T-cell (primary cell): Measurements from ENCODE around the gene METTL24. TPM values are rescaled to one million over a fixed set of nuclear protein-coding genes. Genes with fewer than 3 reads are reported as not detected.
"Not testable (repeated sequence)": the region's sequence is repeated elsewhere in the genome, so short reads cannot be mapped to it uniquely, and the experiment has no call there.

ENCODE experiments used
- ATAC-seq, 4 experiments: fragments of 200-7000 bp in 3 of 4; fragments of 150-1000 bp in 1 of 4; cut with Tn5 transposase; replicated peaks in 1 of 4; 1 replicate in 3 of 4; 2 replicates in 1 of 4; pipeline ENCODE4 v1.10.0; 2021; ENCODE audit warnings: moderate library complexity in 3 of 4, mild to moderate bottlenecking in 2 of 4, moderate number of reproducible peaks in 1 of 4
- CTCF ChIA-PET, 2 donors: fragments of 300-600 bp; sonication (Branson Sonifier 250); formaldehyde crosslinking; loops; one replicate each; lab custom pipeline; 2022; ENCODE audit warnings: antibody characterized with exemption in 2 of 2; lab: Charles Lee
- POLR2A ChIA-PET, 2 donors: fragments of 300-600 bp; sonication (Branson Sonifier 250); formaldehyde crosslinking; loops; one replicate each; lab custom pipeline; 2022; ENCODE audit warnings: antibody characterized with exemption in 2 of 2; lab: Charles Lee
- DNase-seq, 35 experiments: peaks; one replicate each; pipeline versions ENCODE4 v3.0.0 to v3.0.0-alpha.2; 2013 to 2023
- H3K27ac ChIP-seq: one replicate; pipeline ENCODE4 v1.5.1; 2013; ENCODE audit warnings: low read length
- H3K27me3 ChIP-seq, 2 experiments: replicated peaks in 1 of 2; 1 replicate in 1 of 2; 2 replicates in 1 of 2; pipeline versions ENCODE4 v1.6.1 to v1.7.0; 2013; ENCODE audit warnings: low read length in 1 of 2, mixed read lengths in 1 of 2; ENCODE audit not compliant: control insufficient read depth in 2 of 2, insufficient read depth in 2 of 2; ENCODE audit errors: extremely low read depth in 1 of 2
- H3K36me3 ChIP-seq, 2 donors: 1 replicate in 1 of 2; 2 replicates in 1 of 2; pipeline versions ENCODE4 v1.6.1 to v1.7.0; 2013; ENCODE audit warnings: low read length in 1 of 2; ENCODE audit not compliant: control insufficient read depth in 2 of 2, insufficient read depth in 1 of 2; ENCODE audit errors: extremely low read depth in 1 of 2
- H3K4me1 ChIP-seq, 2 experiments: 1 replicate in 1 of 2; 2 replicates in 1 of 2; pipeline versions ENCODE4 v1.6.1 to v1.7.0; 2013; ENCODE audit warnings: low read length in 2 of 2, mixed read lengths in 1 of 2; ENCODE audit not compliant: insufficient read depth in 2 of 2, control insufficient read depth in 1 of 2; ENCODE audit errors: extremely low read depth in 1 of 2
- H3K4me3 ChIP-seq, 2 donors: 1 replicate in 1 of 2; 2 replicates in 1 of 2; pipeline versions ENCODE4 v1.5.1 to v1.7.0; 2013; ENCODE audit warnings: mild to moderate bottlenecking in 2 of 2, low read length in 1 of 2, moderate library complexity in 1 of 2; ENCODE audit not compliant: control insufficient read depth in 1 of 2; ENCODE audit errors: extremely low read depth in 1 of 2
- H3K9me3 ChIP-seq: 2 replicates; pipeline ENCODE4 v1.7.0; 2013
- H3K27ac Mint-ChIP-seq, 2 donors: one replicate each; pipeline ENCODE4 v1.8.0; 2020 to 2021; ENCODE audit warnings: mild to moderate bottlenecking in 2 of 2, mixed read lengths in 2 of 2
- H3K27me3 Mint-ChIP-seq, 2 donors: one replicate each; pipeline ENCODE4 v1.8.0; 2021 to 2022; ENCODE audit warnings: mixed read lengths in 2 of 2
- H3K36me3 Mint-ChIP-seq: one replicate; pipeline ENCODE4 v1.8.0; 2021; ENCODE audit warnings: mixed read lengths
- H3K4me1 Mint-ChIP-seq, 3 donors: one replicate each; pipeline ENCODE4 v1.8.0; 2020 to 2022; ENCODE audit warnings: mixed read lengths in 3 of 3, mild to moderate bottlenecking in 1 of 3
- H3K4me3 Mint-ChIP-seq, 3 donors: one replicate each; pipeline ENCODE4 v1.8.0; 2020 to 2022; ENCODE audit warnings: mild to moderate bottlenecking in 3 of 3, mixed read lengths in 3 of 3, moderate library complexity in 3 of 3
- H3K9me3 Mint-ChIP-seq, 3 donors: one replicate each; pipeline ENCODE4 v1.8.0; 2020 to 2022; ENCODE audit warnings: mixed read lengths in 3 of 3
- WGBS: methylation state at CpG from one replicate; pipeline ENCODE4 v1.1.5; 2013; ENCODE audit warnings: missing lambda C conversion rate; ENCODE audit not compliant: insufficient coverage; 5-methylcytosine and 5-hydroxymethylcytosine counted together
- total RNA-seq, 35 experiments: library from RNA in 6 of 35; stranded (reverse) in 6 of 35; fragments of 120-200 nt in 1 of 35; gene quantifications; one replicate each; pipeline versions ENCODE4 v1.2.1 to v1.2.4 and lab custom pipeline; 2013 to 2026

The METTL24 gene
- total RNA-seq, 5 donors from 2014 or later (not counting 1 experiment from before 2014, with no cell fraction given): 0.30 to 0.47 (median 0.33) TPM; not detected in 2

GRCh38 chr6:110250058-110250457 lies 108.1 kb downstream of the METTL24 start:
- Mint-ChIP-seq H3K4me1 (no peaks in the 10 kb centered on the region), H3K27me3 (peaks cover 0 to under 1% of the 10 kb centered on the region in 2 donors), H3K9me3 (peaks cover 0 to 7% (median 0%) of the 10 kb centered on the region in 3 donors), H3K27ac (no peak overlapping the region), H3K36me3 (peaks cover 21% of the 10 kb centered on the region), H3K4me3 (no peak overlapping the region)
- no peak for DNase-seq
- no peaks in the 10 kb centered on the region for H3K9me3 ChIP-seq
- no peaks in the 10 kb centered on the region for H3K36me3 ChIP-seq
- H3K27ac ChIP-seq: no peak overlapping the region
- WGBS: no CpG with 5 or more reads among the region's 4 CpGs
- H3K27me3 ChIP-seq: peaks cover 0 to 3% of the 10 kb centered on the region in 2 experiments
- no peak overlapping the region for H3K4me3 ChIP-seq
- no peak for ATAC-seq
- CTCF ChIA-PET: no interaction called here
- POLR2A ChIA-PET: no interaction called here
- H3K4me1 ChIP-seq: no peaks in the 10 kb centered on the region

- CTCF ChIA-PET: no interaction called here
- H3K27me3 Mint-ChIP-seq: no peaks in the 10 kb centered on the region
Measured at GRCh38 chr6:110246900-110247546, 111.1 kb downstream of the METTL24 start.

GRCh38 chr6:110246378-110246777 lies 111.8 kb downstream of the METTL24 start:
- no peak for DNase-seq
- peaks cover 0 to 7% (median 0%) of the 10 kb centered on the region in 3 donors for H3K9me3 Mint-ChIP-seq
- no peaks in the 10 kb centered on the region for H3K27me3 Mint-ChIP-seq
- H3K4me1 ChIP-seq: no peaks in the 10 kb centered on the region
- no peak overlapping the region for H3K4me3 Mint-ChIP-seq
- no peak overlapping the region for H3K27ac ChIP-seq
- peaks cover 19% of the 10 kb centered on the region for H3K36me3 Mint-ChIP-seq
- no CpG with 5 or more reads among the region's 3 CpGs for WGBS
- H3K4me1 Mint-ChIP-seq: no peaks in the 10 kb centered on the region
- H3K36me3 ChIP-seq: no peaks in the 10 kb centered on the region
- no peak overlapping the region for H3K4me3 ChIP-seq
- ATAC-seq: no peak
- H3K27me3 ChIP-seq: no peaks in the 10 kb centered on the region
- no peak overlapping the region for H3K27ac Mint-ChIP-seq
- H3K9me3 ChIP-seq: no peaks in the 10 kb centered on the region
- CTCF ChIA-PET: no interaction called here
- POLR2A ChIA-PET: no interaction called here

More at GRCh38 chr6:110246900-110247546, 111.1 kb downstream of the METTL24 start:
- DNase-seq: no peak
- no peaks in the 10 kb centered on the region for H3K9me3 ChIP-seq
- Mint-ChIP-seq H3K27ac (no peak overlapping the region), H3K9me3 (peaks cover 0 to 7% (median 0%) of the 10 kb centered on the region in 3 donors), H3K36me3 (peaks cover 23% of the 10 kb centered on the region), H3K4me3 (no peak overlapping the region), H3K4me1 (no peaks in the 10 kb centered on the region)
- POLR2A ChIA-PET: no interaction called here
- H3K4me3 ChIP-seq: no peak overlapping the region
- no CpG with 5 or more reads among the region's 3 CpGs for WGBS
- H3K36me3 ChIP-seq: no peaks in the 10 kb centered on the region
- H3K27ac ChIP-seq: no peak overlapping the region
- no peak for ATAC-seq
- H3K27me3 ChIP-seq: peaks cover 0 to 3% of the 10 kb centered on the region in 2 experiments
- no peaks in the 10 kb centered on the region for H3K4me1 ChIP-seq

- H3K4me3 Mint-ChIP-seq, H3K36me3 ChIP-seq, ATAC-seq, POLR2A ChIA-PET, H3K27me3 Mint-ChIP-seq, H3K27me3 ChIP-seq, H3K4me1 ChIP-seq, H3K4me3 ChIP-seq, H3K9me3 Mint-ChIP-seq, H3K4me1 Mint-ChIP-seq, H3K9me3 ChIP-seq, DNase-seq, H3K27ac Mint-ChIP-seq, CTCF ChIA-PET, H3K27ac ChIP-seq: not testable (repeated sequence)
- no CpG with 5 or more reads among the region's 3 CpGs for WGBS
- H3K36me3 Mint-ChIP-seq: peaks cover 13% of the 10 kb centered on the region
Measured at GRCh38 chr6:110244621-110245020, 113.5 kb downstream of the METTL24 start.

- DNase-seq: no peak
- H3K27ac Mint-ChIP-seq: no peak overlapping the region
- no CpG with 5 or more reads among the region's 1 CpG for WGBS
Measured at GRCh38 chr6:110239526-110240274, 118.4 kb downstream of the METTL24 start.

GRCh38 chr6:110236007-110236406 lies 122.1 kb downstream of the METTL24 start:
- H3K27me3 Mint-ChIP-seq, CTCF ChIA-PET, H3K36me3 ChIP-seq, ATAC-seq, H3K27ac Mint-ChIP-seq, H3K4me1 ChIP-seq, H3K9me3 Mint-ChIP-seq, H3K27ac ChIP-seq, POLR2A ChIA-PET, H3K4me3 Mint-ChIP-seq, DNase-seq, H3K4me3 ChIP-seq, H3K9me3 ChIP-seq, H3K27me3 ChIP-seq: not testable (repeated sequence)
- no CpG with 5 or more reads among the region's 1 CpG for WGBS
- Mint-ChIP-seq H3K36me3 (peaks cover 27% of the 10 kb centered on the region), H3K4me1 (peaks cover 8 to 17% (median 13%) of the 10 kb centered on the region in 3 donors)

More at GRCh38 chr6:110239526-110240274, 118.4 kb downstream of the METTL24 start:
- Histone ChIP-seq H3K9me3 (no peaks in the 10 kb centered on the region), H3K27me3 (no peaks in the 10 kb centered on the region), H3K36me3 (peaks cover 0 to 4% of the 10 kb centered on the region in 2 donors), H3K27ac (no peak overlapping the region), H3K4me3 (no peak overlapping the region), H3K4me1 (no peaks in the 10 kb centered on the region)
- H3K36me3 Mint-ChIP-seq: peaks cover 35% of the 10 kb centered on the region
- no peaks in the 10 kb centered on the region for H3K4me1 Mint-ChIP-seq
- peaks cover 0 to 4% (median 0%) of the 10 kb centered on the region in 3 donors for H3K9me3 Mint-ChIP-seq
- ATAC-seq: no peak
- POLR2A ChIA-PET: no interaction called here
- CTCF ChIA-PET: no interaction called here
- no peak overlapping the region for H3K4me3 Mint-ChIP-seq
- H3K27me3 Mint-ChIP-seq: no peaks in the 10 kb centered on the region
